Liver (tissue), 2 donors: Measurements from ENCODE around the gene EZR.

Experiments
- MAX ChIP-seq: IDR thresholded peaks from 2 replicates; pipeline ENCODE4 v1.6.1; 2016; ENCODE audit warnings: antibody characterized with exemption
- TF ChIP-seq, protein P1 (sequence below): fragments of 150-350 bp; IDR thresholded peaks from 2 replicates; pipeline ENCODE4 v1.5.1; 2017; ENCODE audit warnings: improper control_type of control experiment, low read depth, low read length; ENCODE audit not compliant: missing input control
- donor health status: healthy.

GRCh38 chr6:158828807-158829206 is 9.6 kb upstream of the EZR start:
- TF ChIP-seq, protein P1, sequence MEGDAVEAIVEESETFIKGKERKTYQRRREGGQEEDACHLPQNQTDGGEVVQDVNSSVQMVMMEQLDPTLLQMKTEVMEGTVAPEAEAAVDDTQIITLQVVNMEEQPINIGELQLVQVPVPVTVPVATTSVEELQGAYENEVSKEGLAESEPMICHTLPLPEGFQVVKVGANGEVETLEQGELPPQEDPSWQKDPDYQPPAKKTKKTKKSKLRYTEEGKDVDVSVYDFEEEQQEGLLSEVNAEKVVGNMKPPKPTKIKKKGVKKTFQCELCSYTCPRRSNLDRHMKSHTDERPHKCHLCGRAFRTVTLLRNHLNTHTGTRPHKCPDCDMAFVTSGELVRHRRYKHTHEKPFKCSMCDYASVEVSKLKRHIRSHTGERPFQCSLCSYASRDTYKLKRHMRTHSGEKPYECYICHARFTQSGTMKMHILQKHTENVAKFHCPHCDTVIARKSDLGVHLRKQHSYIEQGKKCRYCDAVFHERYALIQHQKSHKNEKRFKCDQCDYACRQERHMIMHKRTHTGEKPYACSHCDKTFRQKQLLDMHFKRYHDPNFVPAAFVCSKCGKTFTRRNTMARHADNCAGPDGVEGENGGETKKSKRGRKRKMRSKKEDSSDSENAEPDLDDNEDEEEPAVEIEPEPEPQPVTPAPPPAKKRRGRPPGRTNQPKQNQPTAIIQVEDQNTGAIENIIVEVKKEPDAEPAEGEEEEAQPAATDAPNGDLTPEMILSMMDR = no peak
- no peak for TF ChIP-seq MAX
